Nephron progenitor cell (in vitro differentiated cells): ENCODE results near the gene SLC2A14.
"Not testable (repeated sequence)": the region's sequence is repeated elsewhere in the genome, so short reads cannot be mapped to it uniquely, and the experiment has no call there.

Experiments used
- DNase-seq: peaks from one replicate; pipeline ENCODE4 v3.0.0; 2021
- H3K27ac Mint-ChIP-seq: 2 replicates; pipeline ENCODE4 v1.8.0; 2021; ENCODE audit warnings: mild to moderate bottlenecking, moderate library complexity, mixed read lengths
- H3K27me3 Mint-ChIP-seq: 2 replicates; pipeline ENCODE4 v1.8.0; 2021; ENCODE audit warnings: mild to moderate bottlenecking, low read depth, mixed read lengths; ENCODE audit not compliant: poor library complexity
- H3K36me3 Mint-ChIP-seq: 2 replicates; pipeline ENCODE4 v1.8.0; 2021; ENCODE audit warnings: low read depth, mixed read lengths
- H3K4me1 Mint-ChIP-seq: 2 replicates; pipeline ENCODE4 v1.8.0; 2021; ENCODE audit warnings: mixed read lengths
- H3K4me3 Mint-ChIP-seq: 2 replicates; pipeline ENCODE4 v1.8.0; 2021; ENCODE audit warnings: mild to moderate bottlenecking, moderate library complexity, mixed read lengths
- H3K9me3 Mint-ChIP-seq: 2 replicates; pipeline ENCODE4 v1.8.0; 2021; ENCODE audit warnings: mild to moderate bottlenecking, moderate library complexity, mixed read lengths
- CTCF ChIP-seq: fragments of 200-600 bp; sonication (generic); IDR thresholded peaks from 2 replicates; pipeline ENCODE4 v1.5.0; 2021; ENCODE audit warnings: antibody characterized with exemption

The SLC2A14 gene

GRCh38 chr12:7868391-7868790 is 4.3 kb downstream of the SLC2A14 start:
- Mint-ChIP-seq H3K36me3 (no peaks in the 10 kb centered on the region), H3K9me3 (no peaks in the 10 kb centered on the region), H3K4me3 (no peak overlapping the region), H3K4me1 (peaks cover 8% of the 10 kb centered on the region), H3K27ac (no peak overlapping the region), H3K27me3 (no peaks in the 10 kb centered on the region)
- TF ChIP-seq CTCF: no peak
- no peak for DNase-seq

GRCh38 chr12:7864601-7865150 is 8.0 kb downstream of the SLC2A14 start:
- Mint-ChIP-seq H3K4me3 (no peak overlapping the region), H3K9me3 (peaks cover 7% of the 10 kb centered on the region), H3K36me3 (no peaks in the 10 kb centered on the region), H3K4me1 (peaks cover 38% of the 10 kb centered on the region), H3K27ac (no peak overlapping the region), H3K27me3 (peaks cover 3% of the 10 kb centered on the region)
- DNase-seq: no peak
- TF ChIP-seq CTCF: no peak

GRCh38 chr12:7862814-7863348 is 9.8 kb downstream of the SLC2A14 start:
- H3K4me3 Mint-ChIP-seq, DNase-seq, H3K36me3 Mint-ChIP-seq, H3K9me3 Mint-ChIP-seq, H3K27me3 Mint-ChIP-seq: not testable (repeated sequence)
- peak overlapping the region; percentile 89 for H3K27ac Mint-ChIP-seq
- H3K4me1 Mint-ChIP-seq: peaks cover 46% of the 10 kb centered on the region

- H3K4me3 Mint-ChIP-seq, H3K27me3 Mint-ChIP-seq, H3K36me3 Mint-ChIP-seq: not testable (repeated sequence)
Measured at GRCh38 chr12:7862301-7862700, 10.4 kb downstream of the SLC2A14 start.

GRCh38 chr12:7859552-7859951 is 13.2 kb downstream of the SLC2A14 start:
- H3K9me3 Mint-ChIP-seq: peaks cover 7% of the 10 kb centered on the region
- H3K36me3 Mint-ChIP-seq: no peaks in the 10 kb centered on the region
- H3K4me1 Mint-ChIP-seq: peaks cover 46% of the 10 kb centered on the region
- DNase-seq: no peak
- H3K27ac Mint-ChIP-seq: no peak overlapping the region
- H3K4me3 Mint-ChIP-seq: no peak overlapping the region
- H3K27me3 Mint-ChIP-seq: peaks cover 3% of the 10 kb centered on the region
- TF ChIP-seq CTCF: no peak

More at GRCh38 chr12:7862301-7862700, 10.4 kb downstream of the SLC2A14 start:
- not testable (repeated sequence) for H3K27ac Mint-ChIP-seq, H3K9me3 Mint-ChIP-seq, DNase-seq
- H3K4me1 Mint-ChIP-seq: peaks cover 46% of the 10 kb centered on the region

GRCh38 chr12:7857971-7858370 is 14.7 kb downstream of the SLC2A14 start:
- no peak overlapping the region for H3K27ac Mint-ChIP-seq
- DNase-seq: no peak
- peaks cover 5% of the 10 kb centered on the region for H3K27me3 Mint-ChIP-seq
- no peaks in the 10 kb centered on the region for H3K36me3 Mint-ChIP-seq
- TF ChIP-seq CTCF: no peak
- no peak overlapping the region for H3K4me3 Mint-ChIP-seq
- H3K9me3 Mint-ChIP-seq: peaks cover 6% of the 10 kb centered on the region
- peaks cover 34% of the 10 kb centered on the region for H3K4me1 Mint-ChIP-seq

GRCh38 chr12:7856516-7856915 is 16.2 kb downstream of the SLC2A14 start:
- Mint-ChIP-seq H3K36me3 (no peaks in the 10 kb centered on the region), H3K27me3 (peaks cover 6% of the 10 kb centered on the region), H3K4me1 (peaks cover 31% of the 10 kb centered on the region), H3K27ac (no peak overlapping the region), H3K9me3 (no peaks in the 10 kb centered on the region), H3K4me3 (no peak overlapping the region)
- DNase-seq: no peak
- TF ChIP-seq CTCF: no peak
